ENCODE measurements around the gene C1QTNF8.
A peak's percentile ranks its signal among the peaks of the same experiment; 100 is the strongest.

C1QTNF8 gene

DNA sequence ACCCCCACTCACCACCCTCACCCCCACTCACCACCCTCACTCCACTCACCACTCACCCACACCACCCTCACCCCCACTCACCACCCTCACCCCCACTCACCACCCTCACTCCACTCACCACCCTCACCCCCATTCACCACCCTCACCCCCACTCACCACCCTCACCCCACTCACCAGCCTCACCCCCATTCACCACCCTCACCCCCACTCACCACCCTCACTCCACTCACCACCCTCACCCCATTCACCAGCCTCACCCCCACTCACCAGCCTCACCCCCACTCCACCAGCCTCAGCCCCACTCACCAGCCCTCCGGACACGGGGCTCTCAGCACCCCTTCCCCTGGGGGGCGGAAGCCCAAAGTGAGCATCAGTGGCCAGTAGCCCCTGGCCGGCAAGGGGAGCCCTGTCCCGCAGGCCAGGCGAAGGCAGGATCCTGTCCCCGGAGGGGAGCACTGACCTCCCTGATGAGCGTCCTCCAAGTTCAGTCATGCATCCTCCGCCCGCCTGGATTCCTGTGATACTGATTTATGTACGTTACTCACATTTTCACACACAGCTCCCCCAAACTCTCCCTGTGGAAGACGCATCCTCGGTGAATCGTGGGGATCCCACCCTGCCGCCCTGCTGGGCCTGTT, 18.0 kb upstream of the C1QTNF8 start:
- no peak overlapping the region for H3K9ac ChIP-seq (ENCODE audit: insufficient read length, low read depth)
- H3K9me3 ChIP-seq (ENCODE audit: insufficient read depth, low read length) = no peaks in the 10 kb centered on the region
- peaks cover 19% of the 10 kb centered on the region for H3K4me1 ChIP-seq (ENCODE audit: insufficient read depth, insufficient read length)
- no peaks in the 10 kb centered on the region for H3K36me3 ChIP-seq (ENCODE audit: insufficient read depth, insufficient read length, low read length)
- H3K27me3 ChIP-seq (ENCODE audit: insufficient read depth, insufficient read length) = peaks cover 83% of the 10 kb centered on the region
- TF ChIP-seq ZNF274 (IDR thresholded peaks at IDR 0.05; ENCODE audit: low read depth, low read length) (no peak), SUZ12 (IDR thresholded peaks at IDR 0.05; ENCODE audit: extremely low read depth, insufficient read depth, insufficient read length) (no peak), YY1 (IDR thresholded peaks at IDR 0.05; ENCODE audit: insufficient read depth, insufficient read length) (no peak)
- no peak overlapping the region for H3K4me3 ChIP-seq (ENCODE audit: insufficient read length, low read depth)
- DNase-seq (ENCODE audit: low read depth, low spot score) = no peak

DNA sequence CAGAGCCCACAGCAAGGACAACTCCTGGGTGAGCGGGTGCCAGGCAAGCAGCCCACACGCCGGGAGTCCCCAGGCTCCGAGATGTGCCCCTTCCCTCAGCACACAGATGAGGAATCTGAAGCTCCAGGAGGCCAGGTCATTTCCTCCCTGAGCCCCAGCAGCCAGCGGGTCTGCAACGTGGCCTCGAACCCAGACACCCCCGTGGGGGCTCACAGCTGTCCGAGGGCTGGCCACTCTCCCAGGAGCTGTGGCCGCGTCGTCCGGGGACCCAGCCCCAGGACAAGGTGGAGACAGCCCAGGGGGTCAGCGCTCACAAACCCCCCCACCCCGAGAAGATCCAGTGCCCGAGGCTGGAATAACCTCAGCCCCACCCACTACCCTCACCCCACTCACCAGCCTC, 17.4 kb upstream of the C1QTNF8 start:
- TF ChIP-seq SUZ12 (IDR thresholded peaks at IDR 0.05; ENCODE audit: extremely low read depth, insufficient read depth, insufficient read length) (no peak), YY1 (IDR thresholded peaks at IDR 0.05; ENCODE audit: insufficient read depth, insufficient read length) (no peak), ZNF274 (IDR thresholded peaks at IDR 0.05; ENCODE audit: low read depth, low read length) (no peak)
- peaks cover 19% of the 10 kb centered on the region for H3K4me1 ChIP-seq (ENCODE audit: insufficient read depth, insufficient read length)
- H3K9ac ChIP-seq (ENCODE audit: insufficient read length, low read depth) = no peak overlapping the region
- no peak for DNase-seq (ENCODE audit: low read depth, low spot score)
- no peaks in the 10 kb centered on the region for H3K9me3 ChIP-seq (ENCODE audit: insufficient read depth, low read length)
- peaks cover 83% of the 10 kb centered on the region for H3K27me3 ChIP-seq (ENCODE audit: insufficient read depth, insufficient read length)
- H3K36me3 ChIP-seq (ENCODE audit: insufficient read depth, insufficient read length, low read length) = no peaks in the 10 kb centered on the region
- H3K4me3 ChIP-seq (ENCODE audit: insufficient read length, low read depth) = no peak overlapping the region

DNA sequence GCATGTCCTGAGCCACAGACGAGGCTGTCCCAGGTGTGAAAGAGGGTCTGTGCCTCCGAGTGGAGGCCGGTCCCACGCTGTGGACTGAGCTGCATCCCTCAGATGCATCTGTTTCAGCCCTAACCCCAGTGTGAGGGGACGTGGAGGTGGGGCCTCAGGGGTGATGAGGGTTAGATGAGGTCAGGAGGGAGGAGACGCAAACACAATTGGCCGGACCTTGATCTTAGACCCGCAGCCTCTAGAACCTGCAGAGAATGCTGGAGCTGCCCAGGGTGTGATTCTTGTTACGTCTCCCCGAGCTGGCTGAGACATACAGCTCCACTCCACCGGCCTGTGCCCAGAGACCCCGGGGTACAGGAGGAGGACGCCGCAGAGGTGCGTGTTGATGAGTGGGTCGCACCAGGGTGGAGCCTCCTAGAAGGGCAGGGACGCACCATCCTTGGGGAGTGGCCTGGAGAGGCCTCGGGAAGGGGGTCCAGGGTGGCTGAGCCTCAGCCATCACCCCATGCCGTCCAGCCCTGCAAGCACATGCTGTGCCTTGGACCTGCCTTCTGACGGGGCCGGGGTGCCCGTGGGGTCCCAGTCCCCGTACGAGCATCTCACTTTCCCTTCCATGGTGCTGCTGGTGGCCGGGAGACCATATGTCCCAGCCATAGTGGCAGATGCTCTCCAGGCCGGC, 16.6 kb upstream of the C1QTNF8 start:
- peaks cover 83% of the 10 kb centered on the region for H3K27me3 ChIP-seq (ENCODE audit: insufficient read depth, insufficient read length)
- TF ChIP-seq ZNF274 (IDR thresholded peaks at IDR 0.05; ENCODE audit: low read depth, low read length) (no peak), YY1 (IDR thresholded peaks at IDR 0.05; ENCODE audit: insufficient read depth, insufficient read length) (no peak), SUZ12 (IDR thresholded peaks at IDR 0.05; ENCODE audit: extremely low read depth, insufficient read depth, insufficient read length) (no peak)

DNA sequence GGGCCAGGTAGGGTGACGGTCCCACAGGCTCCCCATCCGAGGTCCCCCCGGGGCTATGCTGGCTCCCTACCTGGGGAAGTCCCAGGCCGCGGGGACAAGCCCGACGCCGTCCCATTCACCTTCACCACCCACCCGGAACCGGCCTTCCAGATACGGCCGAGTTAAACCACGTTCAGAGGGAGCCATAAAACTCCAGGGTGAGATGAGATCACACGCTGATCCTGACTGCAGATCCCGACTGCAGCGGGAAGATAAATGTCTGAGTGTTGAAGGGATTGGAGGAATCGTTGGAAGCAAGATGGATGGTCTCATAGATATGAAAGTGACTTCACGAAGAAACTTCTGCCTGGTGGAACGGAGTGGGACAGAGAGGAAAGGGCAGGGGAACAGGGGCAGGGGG, 13.6 kb upstream of the C1QTNF8 start:
- Histone ChIP-seq H3K36me3 (ENCODE audit: insufficient read depth, insufficient read length, low read length) (no peaks in the 10 kb centered on the region), H3K4me3 (ENCODE audit: insufficient read length, low read depth) (no peak overlapping the region), H3K9ac (ENCODE audit: insufficient read length, low read depth) (peak overlapping the region; percentile 3), H3K27me3 (ENCODE audit: insufficient read depth, insufficient read length) (peaks cover 65% of the 10 kb centered on the region), H3K9me3 (ENCODE audit: insufficient read depth, low read length) (no peaks in the 10 kb centered on the region), H3K4me1 (ENCODE audit: insufficient read depth, insufficient read length) (peaks cover 16% of the 10 kb centered on the region)
- TF ChIP-seq YY1 (IDR thresholded peaks at IDR 0.05; ENCODE audit: insufficient read depth, insufficient read length) (no peak), SUZ12 (IDR thresholded peaks at IDR 0.05; ENCODE audit: extremely low read depth, insufficient read depth, insufficient read length) (no peak), ZNF274 (IDR thresholded peaks at IDR 0.05; ENCODE audit: low read depth, low read length) (no peak)
- DNase-seq (ENCODE audit: low read depth, low spot score) = no peak

More for the DNA sequence above, 16.6 kb upstream of the C1QTNF8 start:
- peaks cover 24% of the 10 kb centered on the region for H3K4me1 ChIP-seq (ENCODE audit: insufficient read depth, insufficient read length)
- H3K4me3 ChIP-seq (ENCODE audit: insufficient read length, low read depth) = no peak overlapping the region
- no peak overlapping the region for H3K9ac ChIP-seq (ENCODE audit: insufficient read length, low read depth)
- no peaks in the 10 kb centered on the region for H3K36me3 ChIP-seq (ENCODE audit: insufficient read depth, insufficient read length, low read length)
- H3K9me3 ChIP-seq (ENCODE audit: insufficient read depth, low read length) = no peaks in the 10 kb centered on the region
- DNase-seq (ENCODE audit: low read depth, low spot score) = no peak

DNA sequence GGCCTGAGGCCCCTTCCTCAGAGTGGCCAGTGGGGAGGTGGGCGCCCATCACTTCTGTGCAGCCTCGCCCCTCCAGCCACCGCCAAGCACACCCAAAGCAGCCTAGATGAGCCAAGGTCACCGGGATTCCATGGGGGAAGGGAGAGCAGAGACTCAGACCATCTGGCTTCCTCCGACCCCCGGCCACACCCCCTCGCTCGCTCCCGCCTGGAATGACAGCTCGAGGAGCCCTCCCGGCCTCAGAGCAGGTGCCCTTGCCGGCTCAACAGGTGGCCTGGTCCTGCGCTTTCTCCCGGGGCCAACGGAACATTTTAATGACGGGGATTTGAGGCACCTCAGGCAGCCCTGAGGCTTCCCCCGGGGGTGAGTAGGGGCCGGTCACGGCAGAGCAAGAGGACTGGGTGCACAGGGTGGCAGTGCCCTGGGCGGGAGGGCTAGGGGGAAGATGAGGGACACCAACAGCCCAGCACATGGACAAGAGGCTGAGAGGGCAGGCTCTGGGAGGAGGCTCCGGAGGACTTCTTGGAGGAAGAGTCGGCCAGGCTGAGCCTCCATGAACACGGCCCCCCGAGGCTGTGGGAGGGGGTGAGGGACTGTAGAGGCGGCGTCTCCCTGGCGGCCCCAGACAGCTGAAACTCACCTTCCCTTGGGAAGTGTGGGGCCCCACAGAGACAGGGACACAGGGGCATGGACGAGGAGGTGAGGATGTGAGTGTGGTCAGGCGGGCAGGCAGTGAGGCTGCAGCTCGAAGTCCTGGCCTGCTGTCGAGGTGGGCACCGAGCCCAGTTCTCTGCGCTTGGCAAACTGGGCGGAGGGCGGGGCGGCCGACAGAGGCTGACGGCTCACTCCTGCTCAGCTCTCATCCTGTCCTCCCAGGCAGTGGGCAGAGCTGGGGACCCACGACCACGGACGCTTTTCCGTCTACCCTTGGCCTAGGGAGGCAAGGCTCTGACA, 12.5 kb upstream of the C1QTNF8 start:
- H3K27me3 ChIP-seq (ENCODE audit: insufficient read depth, insufficient read length) = peaks cover 59% of the 10 kb centered on the region
- DNase-seq (ENCODE audit: low read depth, low spot score) = no peak

DNA sequence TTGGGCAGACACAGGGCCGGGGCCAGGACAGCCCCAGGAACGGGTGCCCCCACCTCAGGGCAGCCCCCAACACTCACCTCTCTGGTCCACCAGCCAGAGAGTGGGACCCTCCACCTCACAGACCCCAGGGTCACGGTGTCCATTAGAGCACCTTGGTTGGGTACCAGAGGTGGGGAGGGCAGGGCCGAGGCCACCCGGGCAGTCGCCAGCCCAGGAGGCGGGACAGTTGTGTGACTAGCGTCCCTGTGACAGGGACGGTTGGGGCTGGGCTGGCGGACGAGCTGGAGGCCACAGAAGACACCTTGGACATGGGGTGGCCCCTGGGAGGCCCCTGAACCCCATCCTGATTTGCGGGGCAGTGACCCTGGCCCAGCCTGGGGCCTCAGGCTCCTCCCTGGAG, 11.7 kb upstream of the C1QTNF8 start:
- TF ChIP-seq YY1 (IDR thresholded peaks at IDR 0.05; ENCODE audit: insufficient read depth, insufficient read length) (no peak), ZNF274 (IDR thresholded peaks at IDR 0.05; ENCODE audit: low read depth, low read length) (no peak), SUZ12 (IDR thresholded peaks at IDR 0.05; ENCODE audit: extremely low read depth, insufficient read depth, insufficient read length) (no peak)
- Histone ChIP-seq H3K36me3 (ENCODE audit: insufficient read depth, insufficient read length, low read length) (no peaks in the 10 kb centered on the region), H3K4me1 (ENCODE audit: insufficient read depth, insufficient read length) (peaks cover 19% of the 10 kb centered on the region), H3K9ac (ENCODE audit: insufficient read length, low read depth) (no peak overlapping the region), H3K9me3 (ENCODE audit: insufficient read depth, low read length) (no peaks in the 10 kb centered on the region), H3K27me3 (ENCODE audit: insufficient read depth, insufficient read length) (peaks cover 55% of the 10 kb centered on the region), H3K4me3 (ENCODE audit: insufficient read length, low read depth) (no peak overlapping the region)
- DNase-seq (ENCODE audit: low read depth, low spot score) = no peak

More for the DNA sequence above, 12.5 kb upstream of the C1QTNF8 start:
- H3K4me1 ChIP-seq (ENCODE audit: insufficient read depth, insufficient read length) = peaks cover 21% of the 10 kb centered on the region
- no peaks in the 10 kb centered on the region for H3K9me3 ChIP-seq (ENCODE audit: insufficient read depth, low read length)
- H3K4me3 ChIP-seq (ENCODE audit: insufficient read length, low read depth) = no peak overlapping the region
- no peak for TF ChIP-seq YY1 (IDR thresholded peaks at IDR 0.05; ENCODE audit: insufficient read depth, insufficient read length)
- TF ChIP-seq ZNF274 (IDR thresholded peaks at IDR 0.05; ENCODE audit: low read depth, low read length) = no peak
- no peaks in the 10 kb centered on the region for H3K36me3 ChIP-seq (ENCODE audit: insufficient read depth, insufficient read length, low read length)
- H3K9ac ChIP-seq (ENCODE audit: insufficient read length, low read depth) = no peak overlapping the region

DNA sequence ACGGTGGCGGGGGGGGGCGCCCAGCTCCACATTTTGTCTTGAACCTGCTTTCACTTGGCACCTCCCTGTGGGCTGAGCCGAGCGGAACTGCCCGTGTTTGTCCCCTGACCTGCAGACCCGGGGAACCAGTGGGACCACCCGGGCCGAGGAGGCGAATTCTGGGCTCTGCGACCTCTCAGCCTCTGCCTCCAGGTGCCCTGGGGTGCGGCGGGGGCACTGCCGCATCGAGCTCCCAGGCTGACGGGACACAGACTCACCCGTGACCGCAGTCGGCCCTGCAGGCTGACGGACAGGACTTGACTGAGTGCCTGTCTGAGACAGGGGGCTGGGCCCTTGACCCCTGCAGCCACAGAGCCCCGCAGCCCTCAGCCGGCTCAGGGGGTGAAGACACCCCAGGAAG, 11.1 kb upstream of the C1QTNF8 start:
- TF ChIP-seq ZNF274 (IDR thresholded peaks at IDR 0.05; ENCODE audit: low read depth, low read length) (no peak), YY1 (IDR thresholded peaks at IDR 0.05; ENCODE audit: insufficient read depth, insufficient read length) (no peak), SUZ12 (IDR thresholded peaks at IDR 0.05; ENCODE audit: extremely low read depth, insufficient read depth, insufficient read length) (no peak)
- peaks cover 49% of the 10 kb centered on the region for H3K27me3 ChIP-seq (ENCODE audit: insufficient read depth, insufficient read length)
- no peak overlapping the region for H3K9ac ChIP-seq (ENCODE audit: insufficient read length, low read depth)
- no peaks in the 10 kb centered on the region for H3K36me3 ChIP-seq (ENCODE audit: insufficient read depth, insufficient read length, low read length)
- H3K4me3 ChIP-seq (ENCODE audit: insufficient read length, low read depth) = no peak overlapping the region
- peaks cover 15% of the 10 kb centered on the region for H3K4me1 ChIP-seq (ENCODE audit: insufficient read depth, insufficient read length)
- no peak for DNase-seq (ENCODE audit: low read depth, low spot score)
- no peaks in the 10 kb centered on the region for H3K9me3 ChIP-seq (ENCODE audit: insufficient read depth, low read length)

All from NT2/D1 (cell line).